DOHH2 (cell line): ENCODE results near the gene HMGCL.

Experiments
- H3F3A ChIP-seq: fragments of 200-600 bp; sonication (generic), shearing (Covaris generic); 2 replicates; pipeline ENCODE4 v1.6.0; 2016; ENCODE audit warnings: antibody characterized with exemption, mild to moderate bottlenecking; ENCODE audit not compliant: control insufficient read depth, insufficient read depth
- H3K27ac ChIP-seq: fragments of 200-600 bp; sonication (generic); 2 replicates; pipeline ENCODE4 v1.5.1; 2014; ENCODE audit warnings: low read depth, mild to moderate bottlenecking, low read length, moderate library complexity
- H3K27me3 ChIP-seq: fragments of 200-600 bp; sonication (generic); 2 replicates; pipeline ENCODE4 v1.6.1; 2014; ENCODE audit warnings: mild to moderate bottlenecking, low read length, mixed read lengths; ENCODE audit not compliant: control insufficient read depth
- H3K36me3 ChIP-seq: fragments of 200-600 bp; sonication (generic); 2 replicates; pipeline ENCODE4 v1.6.1; 2014; ENCODE audit warnings: mild to moderate bottlenecking, low read length, moderate library complexity, mixed read lengths; ENCODE audit not compliant: control insufficient read depth
- H3K4me1 ChIP-seq: fragments of 200-600 bp; sonication (generic); 2 replicates; pipeline ENCODE4 v1.6.1; 2014; ENCODE audit warnings: mild to moderate bottlenecking, low read length, mixed read lengths; ENCODE audit not compliant: control insufficient read depth
- H3K4me2 ChIP-seq: fragments of 200-600 bp; sonication (generic); 2 replicates; pipeline ENCODE4 v1.6.0; 2014; ENCODE audit warnings: mild to moderate bottlenecking, low read length, moderate library complexity
- H3K4me3 ChIP-seq: fragments of 200-600 bp; sonication (generic); 2 replicates; pipeline ENCODE4 v1.5.1; 2014; ENCODE audit warnings: mild to moderate bottlenecking, low read length, mixed read lengths
- H3K79me2 ChIP-seq: fragments of 200-600 bp; sonication (generic); 2 replicates; pipeline ENCODE4 v1.6.1; 2014; ENCODE audit warnings: mild to moderate bottlenecking, low read length, mixed read lengths; ENCODE audit not compliant: control insufficient read depth
- H3K9me2 ChIP-seq: fragments of 200-600 bp; sonication (generic); replicated peaks from 2 replicates; pipeline ENCODE4 v1.6.1; 2014; ENCODE audit warnings: mild to moderate bottlenecking, low read length, mixed read lengths; ENCODE audit not compliant: control insufficient read depth
- H3K9me3 ChIP-seq: fragments of 200-600 bp; sonication (generic); 2 replicates; pipeline ENCODE4 v1.6.1; 2014; ENCODE audit warnings: antibody characterized with exemption, low read length, mixed read lengths; ENCODE audit not compliant: control insufficient read depth, insufficient read depth
- H4K20me1 ChIP-seq: fragments of 200-600 bp; sonication (generic); 2 replicates; pipeline ENCODE4 v1.6.0; 2014; ENCODE audit warnings: low read depth, mild to moderate bottlenecking, antibody characterized with exemption, low read length, moderate library complexity; ENCODE audit not compliant: control insufficient read depth, insufficient read depth
- CTCF ChIP-seq: fragments of 200-600 bp; sonication (generic); IDR thresholded peaks from one replicate; pipeline ENCODE4 v1.5.1; 2014; ENCODE audit warnings: antibody characterized with exemption, mild to moderate bottlenecking, low read depth, low read length; ENCODE audit not compliant: poor library complexity, severe bottlenecking
- EZH2phosphoT487 ChIP-seq: fragments of 200-600 bp; sonication (generic); IDR thresholded peaks from 2 replicates; pipeline ENCODE4 v1.6.1; 2017; ENCODE audit warnings: borderline replicate concordance, mild to moderate bottlenecking, antibody characterized with exemption, low read length, moderate library complexity, mixed read lengths

The HMGCL gene

GRCh38 chr1:23817633-23818032, 7.6 kb downstream of the HMGCL start:
- Histone ChIP-seq H3K79me2 (no peaks in the 10 kb centered on the region), H3K36me3 (peaks cover 23% of the 10 kb centered on the region), H4K20me1 (no peaks in the 10 kb centered on the region), H3K4me2 (no peak overlapping the region), H3K9me2 (no peaks in the 10 kb centered on the region), H3K4me1 (0 out of 2 replicates have a peak, but pooled peaks cover 3% of the 10 kb centered on the region), H3K27ac (no peak overlapping the region), H3K4me3 (no peak overlapping the region), H3F3A (no peaks in the 10 kb centered on the region), H3K9me3 (no peaks in the 10 kb centered on the region), H3K27me3 (no peaks in the 10 kb centered on the region)
- TF ChIP-seq EZH2phosphoT487 (no peak), CTCF (no peak)

- Histone ChIP-seq H3K9me3 (no peaks in the 10 kb centered on the region), H3K27me3 (no peaks in the 10 kb centered on the region), H3K27ac (no peak overlapping the region), H4K20me1 (no peaks in the 10 kb centered on the region), H3K9me2 (no peaks in the 10 kb centered on the region), H3K36me3 (peaks cover 23% of the 10 kb centered on the region), H3F3A (no peaks in the 10 kb centered on the region), H3K4me3 (no peak overlapping the region), H3K4me1 (0 out of 2 replicates have a peak, but pooled peaks cover 3% of the 10 kb centered on the region), H3K4me2 (no peak overlapping the region), H3K79me2 (no peaks in the 10 kb centered on the region)
- TF ChIP-seq CTCF, result no peak
- TF ChIP-seq EZH2phosphoT487, result no peak
Measured at GRCh38 chr1:23816906-23817305, 8.3 kb downstream of the HMGCL start.

- H3K27ac ChIP-seq, result no peak overlapping the region
- H4K20me1 ChIP-seq, result no peaks in the 10 kb centered on the region
- peaks cover 23% of the 10 kb centered on the region for H3K36me3 ChIP-seq
- H3K4me3 ChIP-seq, result no peak overlapping the region
- no peaks in the 10 kb centered on the region for H3K9me3 ChIP-seq
- no peaks in the 10 kb centered on the region for H3K9me2 ChIP-seq
- no peak for TF ChIP-seq CTCF
- no peak for TF ChIP-seq EZH2phosphoT487
- H3K27me3 ChIP-seq, result no peaks in the 10 kb centered on the region
- no peaks in the 10 kb centered on the region for H3F3A ChIP-seq
- no peak overlapping the region for H3K4me2 ChIP-seq
- H3K4me1 ChIP-seq, result peaks cover 4% of the 10 kb centered on the region
- H3K79me2 ChIP-seq, result no peaks in the 10 kb centered on the region
Measured at GRCh38 chr1:23816361-23816760, 8.9 kb downstream of the HMGCL start.
